ENCODE measurements around the gene CCDC88C.

Gene CCDC88C

GRCh38 chr14:91225025-91225424 is 192.6 kb downstream of the CCDC88C start:
- CTCF ChIA-PET = interaction anchor here (0.9 kb wide), 1 partner anchor 25 kb away, joined by 3 read pairs; no protein-coding TSS in a partner anchor
- no peak for DNase-seq (ENCODE audit: extremely low spot score)

DNA sequence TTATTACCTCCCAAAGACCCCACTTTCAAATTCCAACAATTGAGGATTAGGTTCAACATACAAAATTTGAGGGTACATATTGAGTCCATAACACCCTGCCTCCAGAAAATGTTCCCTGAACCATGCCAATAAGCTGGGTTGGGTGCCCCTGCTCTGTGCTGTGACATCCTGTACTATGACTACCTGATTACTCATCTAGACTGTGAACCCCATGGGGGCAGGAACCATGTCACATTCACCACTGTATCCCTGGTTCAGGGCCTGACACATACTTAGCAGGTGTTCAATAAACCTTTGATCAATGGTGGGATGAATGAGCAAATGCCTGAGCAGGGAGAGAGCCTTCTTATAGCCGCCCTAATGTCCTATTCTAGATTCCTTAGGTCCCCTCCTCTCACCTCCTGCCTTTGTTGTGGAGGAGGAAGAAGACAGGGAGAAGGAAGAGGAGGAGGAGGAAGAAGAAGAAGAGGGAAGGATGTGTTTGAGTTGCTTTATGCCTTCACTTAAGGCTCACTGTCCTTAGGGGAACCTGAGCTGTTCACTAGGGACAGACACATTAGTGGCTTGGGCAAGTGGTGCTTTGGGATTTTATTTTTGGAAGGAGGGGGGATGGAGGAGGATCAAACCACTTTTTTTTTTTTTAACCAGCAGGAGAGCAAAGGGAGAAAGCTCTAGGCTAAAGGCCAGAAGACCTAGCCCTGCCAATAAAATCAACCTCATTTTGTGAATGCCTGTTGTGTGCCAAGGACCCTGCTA is 194.4 kb downstream of the CCDC88C start:
- CTCF ChIA-PET = interaction anchor here (0.9 to 1.4 kb wide), 4 partner anchors 11 to 64 kb away, joined by 3 to 4 read pairs (median 3); no protein-coding TSS in a partner anchor
- DNase-seq (ENCODE audit: extremely low spot score) = no peak
- POLR2A ChIA-PET = interaction anchor here (0.7 kb wide), 1 partner anchor 30 kb away, joined by 3 read pairs; no protein-coding TSS in a partner anchor
- TF ChIP-seq CTCF (IDR thresholded peaks at IDR 0.05; ENCODE audit: control extremely low read depth, extremely low read depth, low read depth, missing control alignments) = no peak

More at GRCh38 chr14:91225025-91225424, 192.6 kb downstream of the CCDC88C start:
- TF ChIP-seq CTCF (IDR thresholded peaks at IDR 0.05; ENCODE audit: control extremely low read depth, extremely low read depth, low read depth, missing control alignments) = no peak
- POLR2A ChIA-PET = no interaction called here
